Activated CD4-positive, alpha-beta T cell treated with anti-CD3 and anti-CD28 coated beads, Interleukin-2, amount 50 U/mL, for 24 hours (primary cell): ENCODE measurements around the gene LRMDA.

Source experiments
- DNase-seq, 2 donors: peaks; one replicate each; pipeline ENCODE4 v3.0.0-alpha.2; 2020; ENCODE audit warnings: low read depth in 1 of 2, low spot score in 1 of 2

The LRMDA gene

DNA sequence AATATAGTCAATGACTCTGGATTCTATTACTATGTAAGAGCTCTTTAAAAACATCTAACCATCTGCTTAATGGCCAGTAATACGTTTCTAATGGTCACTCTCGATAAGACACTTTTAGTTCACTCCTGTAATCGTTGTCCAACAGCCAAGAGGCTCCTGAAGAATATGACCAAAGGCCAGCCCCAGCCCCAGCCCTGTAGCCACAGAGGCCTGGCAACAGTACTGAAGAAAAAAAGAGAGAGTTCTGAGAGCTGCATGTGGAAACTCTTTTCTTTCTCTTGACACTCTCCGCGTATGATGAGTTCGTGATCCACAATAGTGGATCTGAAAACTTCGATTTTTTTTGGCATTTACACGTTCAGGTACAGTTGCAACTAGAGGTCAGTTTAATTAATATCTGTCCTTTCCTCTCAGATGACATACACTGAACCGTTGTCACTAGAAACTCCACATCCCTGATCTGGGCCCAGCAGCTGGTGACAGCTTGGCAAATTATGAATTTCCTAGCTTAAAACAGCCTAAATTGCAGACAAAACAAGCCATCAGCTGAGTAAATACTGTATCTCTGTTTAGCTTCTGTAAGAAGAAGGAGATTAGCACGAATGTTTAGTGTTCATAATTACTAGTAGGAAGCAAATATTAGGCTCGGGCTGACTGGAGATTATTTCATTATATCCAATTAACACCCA, 456.7 kb downstream of the LRMDA start:
- no peak for DNase-seq

DNA sequence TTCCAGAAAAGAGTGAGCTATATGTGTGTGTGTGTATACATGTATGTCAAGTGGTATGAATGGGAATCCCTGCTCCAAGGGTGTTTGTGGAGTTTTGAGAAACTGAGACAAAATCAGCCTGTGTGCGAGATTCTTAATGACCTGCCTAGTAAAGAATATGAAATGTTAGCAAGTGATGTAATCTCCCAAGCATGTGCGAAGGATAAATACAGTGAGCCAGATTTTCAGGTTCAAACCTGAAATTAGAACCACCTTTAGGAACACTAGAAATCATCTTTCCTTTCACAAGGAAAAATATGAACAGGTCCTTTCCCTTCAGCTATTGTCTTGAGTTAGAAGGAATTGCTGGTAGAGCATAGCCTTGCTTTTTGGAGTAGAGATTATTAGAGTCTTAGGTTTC, 457.6 kb downstream of the LRMDA start:
- DNase-seq: no peak

DNA sequence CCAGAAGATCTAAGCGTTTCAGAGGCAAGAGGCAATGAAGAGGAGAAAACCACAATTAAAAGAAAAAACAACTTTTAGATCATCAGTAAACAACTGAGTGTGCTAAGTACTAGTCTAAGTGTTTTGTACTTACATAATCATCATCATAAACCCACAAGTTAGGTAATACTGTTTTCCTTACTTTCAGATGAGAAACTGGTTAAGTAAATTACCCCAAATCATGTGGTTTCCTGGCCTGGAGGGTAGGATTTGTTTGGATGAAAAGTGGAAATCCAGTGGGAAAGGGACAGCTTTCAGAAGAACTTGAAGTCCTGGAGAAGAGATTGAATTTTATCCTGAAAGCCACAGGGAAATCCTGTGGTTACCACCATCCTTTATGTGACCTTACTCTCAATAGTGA, 463.3 kb downstream of the LRMDA start:
- no peak for DNase-seq

DNA sequence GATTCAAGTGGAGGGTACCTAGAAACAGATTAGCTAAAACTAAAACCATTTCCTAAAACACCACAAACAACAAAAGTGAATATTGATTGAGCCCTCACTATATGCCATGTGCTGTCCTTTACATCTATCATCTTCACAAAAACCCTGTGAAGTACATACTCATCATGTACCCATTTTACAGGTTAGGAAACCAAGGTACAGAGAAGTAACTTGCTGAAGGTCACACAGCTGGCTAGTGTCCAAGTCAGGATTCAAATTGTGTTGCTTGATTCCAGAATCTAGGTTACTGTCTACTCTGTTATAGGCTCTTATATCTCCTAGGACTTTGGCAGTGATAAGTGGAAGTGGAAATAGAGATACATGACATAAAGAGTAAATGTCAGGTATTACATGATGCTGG, 463.8 kb downstream of the LRMDA start:
- DNase-seq: no peak

DNA sequence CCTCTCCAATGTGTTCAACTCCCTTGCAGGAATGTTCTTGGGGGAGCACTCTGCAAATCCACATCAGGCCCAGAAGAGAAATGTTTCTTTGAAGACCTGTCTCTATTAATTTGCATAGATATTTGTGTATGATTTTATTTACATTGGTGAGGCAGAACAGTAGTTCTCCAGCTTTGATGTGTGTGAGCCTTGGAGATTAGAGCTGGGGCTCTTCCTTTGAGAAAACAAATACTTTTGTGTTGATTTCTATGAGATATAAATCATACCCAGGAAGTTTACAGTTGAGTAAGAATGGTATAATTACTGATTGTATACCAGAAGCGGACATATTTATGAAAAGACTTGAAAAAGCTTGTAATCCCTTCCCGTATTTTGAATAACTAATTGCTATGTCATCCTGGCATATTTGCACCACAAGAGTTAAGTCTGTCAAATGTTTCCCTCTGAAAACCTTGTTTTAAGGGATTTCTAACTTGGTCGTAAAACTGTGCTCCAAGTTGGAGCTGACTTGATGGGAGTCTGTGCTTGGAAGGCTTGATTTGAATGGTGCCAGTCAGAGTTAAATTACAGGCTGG, 468.5 kb downstream of the LRMDA start:
- no peak for DNase-seq

DNA sequence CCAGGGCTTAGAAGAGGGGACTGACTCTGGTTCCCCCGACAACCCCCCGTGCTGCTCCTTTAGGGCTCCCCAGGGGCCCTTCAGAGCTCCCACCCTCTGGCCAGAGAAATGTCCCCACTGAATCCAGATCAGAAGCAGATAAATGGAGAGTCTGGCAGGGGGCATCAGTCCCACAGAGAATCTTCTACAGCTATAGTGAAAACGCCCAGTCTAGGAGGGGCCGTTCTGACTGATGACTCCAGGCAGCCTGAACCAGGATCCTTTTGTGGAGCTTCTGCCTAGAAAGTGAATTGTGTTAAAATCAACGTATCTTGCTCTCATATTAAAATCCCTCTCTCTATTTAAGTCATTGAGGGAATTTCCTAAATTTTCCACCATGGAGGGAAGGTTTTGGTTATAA, 471.4 kb downstream of the LRMDA start:
- DNase-seq: no peak

DNA sequence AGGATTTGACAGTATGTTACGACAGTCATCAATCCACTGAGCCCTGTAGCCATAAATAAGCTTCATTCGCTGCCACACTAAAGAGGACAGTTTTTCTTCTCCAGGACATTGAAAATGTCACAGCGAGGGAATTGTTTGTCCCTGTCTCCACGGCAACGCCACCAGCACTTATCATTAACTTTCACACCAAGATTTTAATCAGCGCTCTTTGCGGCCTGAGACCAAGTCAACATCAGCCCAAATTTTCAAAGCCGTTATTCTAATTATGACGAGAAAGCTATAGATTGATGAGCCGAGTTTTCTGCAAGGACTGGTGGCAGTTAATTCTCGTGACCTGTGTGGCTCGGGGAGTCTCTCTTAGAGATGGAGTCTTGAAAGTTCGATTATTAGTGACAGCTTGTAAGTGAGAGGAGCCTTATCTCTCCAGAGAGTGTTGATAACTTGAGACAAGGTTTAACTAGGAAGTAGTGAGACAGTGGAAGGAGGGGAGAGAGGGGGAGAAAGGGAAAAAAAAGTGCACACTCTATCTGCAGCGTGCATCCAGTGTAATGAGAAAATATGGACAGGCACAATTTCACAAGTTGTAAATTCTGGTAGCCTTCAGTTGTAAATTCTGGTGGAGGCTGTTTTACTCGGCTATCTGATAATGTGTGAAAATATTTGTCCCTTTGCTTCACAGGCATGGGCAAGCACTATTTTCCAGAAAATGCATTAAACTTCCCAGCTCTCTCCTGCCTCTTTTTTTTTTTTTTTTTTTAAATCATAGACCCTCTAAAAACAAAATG, 473.3 kb downstream of the LRMDA start:
- DNase-seq: no peak

DNA sequence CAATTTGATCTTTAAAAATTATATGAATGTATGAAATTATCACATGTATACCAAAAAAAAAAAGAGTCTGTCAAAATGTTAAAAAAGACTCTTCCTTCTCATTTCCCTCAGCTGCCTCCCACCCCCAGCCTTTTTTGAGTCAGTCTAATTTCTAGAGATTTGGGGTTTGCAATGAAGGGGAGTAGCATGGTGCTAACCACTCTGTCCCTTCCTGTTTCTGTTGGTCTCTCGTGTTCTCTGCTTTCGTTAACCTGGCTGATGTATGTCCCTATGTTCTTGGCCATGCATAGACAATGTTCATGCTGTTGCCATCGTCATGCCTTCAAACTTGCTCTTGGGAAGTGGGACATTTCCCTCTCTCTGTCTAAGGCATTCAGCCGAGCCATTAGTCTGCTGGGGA, 474.1 kb downstream of the LRMDA start:
- DNase-seq: no peak

DNA sequence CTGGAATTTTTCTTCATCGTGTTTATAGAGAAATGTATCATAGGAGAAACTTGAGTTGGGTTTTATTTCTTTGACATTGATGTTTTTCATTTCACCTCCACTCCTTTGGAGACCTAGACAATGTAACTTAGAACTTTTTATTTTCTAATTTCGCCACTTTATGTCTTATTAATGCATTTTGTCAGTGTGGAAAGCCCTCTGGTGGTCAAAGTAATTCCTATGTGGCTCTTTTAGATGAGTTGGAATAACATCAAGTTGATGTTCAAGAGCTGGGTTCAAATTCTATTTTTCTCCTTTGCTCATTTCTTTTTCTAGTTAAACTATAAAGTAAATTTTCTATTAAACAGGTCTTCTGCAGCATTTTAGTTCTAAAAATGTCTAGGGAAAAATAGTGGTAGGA, 478.6 kb downstream of the LRMDA start:
- no peak for DNase-seq

DNA sequence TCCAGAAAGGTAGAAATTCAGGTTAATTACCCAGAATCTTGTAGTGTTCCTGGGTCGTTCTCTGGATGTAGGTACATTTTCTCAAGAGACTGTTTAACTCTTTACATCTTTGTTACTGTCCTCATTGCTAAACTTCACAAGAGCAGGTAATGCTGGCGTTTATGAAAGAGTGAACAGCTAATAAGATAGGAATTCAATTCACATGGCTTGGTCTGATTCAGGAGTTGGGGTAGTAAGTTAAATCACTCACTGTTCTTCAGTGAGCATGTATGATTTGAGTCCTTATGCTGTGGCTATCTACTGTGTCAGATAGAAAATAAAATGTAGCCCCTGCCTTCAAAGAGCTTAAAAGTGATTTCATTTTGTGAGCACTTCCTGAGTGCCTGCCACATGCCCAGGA, 480.0 kb downstream of the LRMDA start:
- DNase-seq: no peak

DNA sequence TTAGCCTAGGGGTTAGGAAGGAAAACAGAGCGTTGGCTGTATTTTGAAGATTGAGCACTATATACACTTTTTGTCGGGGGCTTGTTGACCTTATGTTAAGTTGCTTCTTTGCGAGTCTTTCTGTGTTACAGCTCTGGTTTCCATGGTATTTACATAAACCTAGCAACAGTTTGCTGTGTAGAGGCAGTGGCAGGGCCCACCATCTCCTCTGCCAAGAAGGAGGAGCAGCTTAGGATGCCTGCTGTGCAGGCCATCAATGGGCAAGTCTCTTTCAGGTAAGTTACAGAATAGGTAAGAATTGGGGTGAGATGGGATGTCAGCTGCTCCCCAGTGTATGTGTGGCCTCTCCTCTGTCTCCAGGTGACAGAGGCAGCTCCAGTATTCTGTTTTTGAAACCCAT, 485.5 kb downstream of the LRMDA start:
- no peak for DNase-seq

DNA sequence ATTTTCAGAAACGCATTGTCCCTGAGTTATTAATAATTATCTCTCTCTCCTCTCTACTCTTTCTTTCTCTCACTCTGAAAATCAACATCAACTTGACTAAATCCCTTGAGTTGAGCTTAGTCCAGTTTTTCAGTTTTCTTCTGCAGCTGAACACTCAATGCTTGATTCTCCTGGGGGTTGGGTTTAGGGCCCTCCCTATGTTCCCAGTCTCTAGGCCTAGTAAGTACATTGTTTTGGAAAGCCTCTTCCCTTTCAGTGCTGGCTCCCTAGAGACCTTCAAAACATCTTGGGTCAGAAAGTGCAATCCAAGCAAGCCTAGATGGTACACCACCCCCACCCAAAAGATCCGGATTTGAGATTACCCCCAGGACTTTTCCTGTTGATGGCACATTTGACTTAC, 488.5 kb downstream of the LRMDA start:
- DNase-seq: no peak

DNA sequence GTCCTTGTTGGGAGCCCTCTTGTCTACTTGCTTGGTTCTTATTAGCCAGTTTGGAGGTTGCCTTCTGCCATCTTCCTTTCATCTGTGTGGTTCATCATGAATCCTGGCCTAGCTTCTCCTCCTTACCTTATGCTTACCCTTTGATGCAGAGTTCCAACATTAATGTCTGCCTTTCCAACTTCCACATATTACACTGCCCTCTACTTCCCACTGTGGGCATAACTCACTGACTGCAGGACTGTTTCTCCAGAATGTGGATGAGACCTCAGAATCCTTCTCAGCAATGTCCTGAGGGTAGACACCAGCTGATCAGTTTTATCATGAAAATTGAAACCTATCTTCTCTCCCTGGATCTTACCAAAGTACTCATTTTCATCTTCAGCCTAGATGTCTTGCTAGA, 491.0 kb downstream of the LRMDA start:
- no peak for DNase-seq

DNA sequence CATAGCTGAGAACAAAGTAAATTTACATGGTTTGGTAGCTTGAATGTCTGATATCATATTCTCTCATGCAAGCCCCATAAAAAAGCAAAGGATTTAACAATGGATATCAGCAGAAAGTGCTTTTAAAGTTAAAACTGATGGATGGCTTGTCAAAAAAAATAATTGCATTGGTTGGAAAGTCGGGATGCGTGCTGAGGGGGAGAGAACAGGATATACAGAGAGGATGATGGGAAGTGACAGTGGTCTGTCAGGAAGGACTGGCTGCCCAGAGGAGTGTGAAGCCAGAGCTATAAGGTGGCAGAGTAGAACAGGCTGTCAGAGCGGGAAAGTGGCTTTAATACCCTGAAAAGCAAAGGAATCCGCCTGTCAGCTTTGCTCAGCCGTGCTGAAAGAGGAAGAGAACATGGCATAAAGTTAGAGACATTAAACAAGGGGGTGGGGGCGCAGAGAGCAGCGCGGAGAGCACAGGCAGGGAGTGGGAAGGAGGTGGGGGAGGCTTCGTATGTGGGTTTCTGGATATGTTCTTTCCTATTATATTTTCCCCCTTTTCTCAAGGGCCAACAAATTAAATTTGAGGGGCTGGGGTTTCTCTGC, 493.0 kb downstream of the LRMDA start:
- no peak for DNase-seq

DNA sequence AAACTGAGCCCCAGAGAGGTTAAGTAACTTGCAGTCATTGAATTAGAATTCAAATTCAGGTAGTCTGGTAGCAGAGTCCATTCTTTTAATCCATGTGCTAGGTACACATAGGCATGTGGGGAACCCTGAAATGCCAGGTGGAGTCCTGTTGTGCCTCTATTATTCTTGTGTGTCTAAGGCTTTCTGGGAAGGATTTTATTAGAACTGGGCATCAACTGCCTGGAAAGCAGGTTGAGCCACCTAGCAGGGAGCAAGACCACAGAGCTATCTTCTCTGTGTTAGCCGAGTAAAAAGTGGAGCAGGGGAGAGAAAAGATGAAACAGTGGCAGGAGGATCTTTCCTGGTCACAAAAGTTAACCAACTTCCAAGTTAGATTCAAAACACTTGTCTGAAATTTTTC, 494.6 kb downstream of the LRMDA start:
- DNase-seq: no peak

DNA sequence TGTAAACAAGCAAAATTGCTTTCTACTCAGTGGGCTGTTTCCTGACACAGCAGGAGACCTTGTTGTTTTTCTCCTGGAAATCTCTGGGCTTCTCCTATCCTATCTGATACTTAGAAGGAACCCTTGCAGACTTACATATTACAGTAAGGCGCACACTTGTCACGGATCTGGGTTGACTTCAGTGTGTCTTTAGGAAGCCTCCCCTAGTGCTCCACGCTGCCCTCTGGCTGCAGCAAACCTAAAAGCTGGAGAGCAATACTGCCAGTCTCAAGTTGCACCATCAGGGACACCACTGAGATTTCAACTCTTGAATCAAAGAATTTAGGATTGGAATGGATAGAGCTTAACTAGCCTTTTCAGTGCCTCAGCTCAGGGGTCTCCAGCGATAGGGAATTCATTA, 495.3 kb downstream of the LRMDA start:
- no peak for DNase-seq

DNA sequence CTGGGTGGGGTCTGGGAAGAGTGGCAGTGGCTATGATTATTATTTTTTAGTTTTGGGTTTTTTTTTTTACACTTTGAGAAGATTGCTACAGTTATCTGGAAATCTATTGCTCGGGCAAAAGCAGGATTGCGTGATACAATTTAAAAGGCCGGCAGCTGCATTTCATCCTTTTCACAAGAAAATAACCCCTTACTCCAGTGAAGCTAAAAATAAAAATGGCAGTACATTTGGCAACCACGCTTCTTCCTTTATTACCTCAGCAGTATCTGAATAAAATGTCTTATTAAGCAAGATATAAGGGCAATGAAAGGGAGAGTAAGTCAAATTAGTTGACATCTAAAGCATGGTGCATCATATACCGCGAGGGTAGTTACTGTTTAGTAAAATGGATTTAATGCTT, 496.8 kb downstream of the LRMDA start:
- no peak for DNase-seq

DNA sequence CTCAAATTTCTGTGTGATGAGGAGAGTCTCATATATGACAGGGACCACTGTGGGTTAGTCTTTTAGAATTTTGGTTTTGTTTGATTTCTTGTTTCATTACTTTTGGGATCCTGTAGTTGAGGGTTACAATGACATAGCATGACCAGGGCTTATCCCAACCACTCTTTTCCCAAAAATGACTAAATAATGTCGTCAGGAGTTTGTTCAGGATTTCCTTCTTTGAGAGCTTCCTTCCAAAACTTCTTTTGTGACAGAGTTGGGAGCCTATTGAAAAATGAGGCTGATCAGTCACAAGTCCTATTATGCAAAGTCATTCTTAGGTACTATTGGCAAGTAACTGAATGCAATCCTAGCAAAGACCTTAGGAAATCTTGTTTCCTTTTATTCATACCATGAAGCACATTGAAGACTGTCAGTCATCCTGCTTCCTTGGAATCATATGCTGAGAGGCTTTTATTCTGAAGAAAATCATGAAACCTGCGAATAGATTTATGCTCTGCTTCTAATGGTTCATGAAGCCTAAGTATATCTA, 498.3 kb downstream of the LRMDA start:
- DNase-seq: no peak

DNA sequence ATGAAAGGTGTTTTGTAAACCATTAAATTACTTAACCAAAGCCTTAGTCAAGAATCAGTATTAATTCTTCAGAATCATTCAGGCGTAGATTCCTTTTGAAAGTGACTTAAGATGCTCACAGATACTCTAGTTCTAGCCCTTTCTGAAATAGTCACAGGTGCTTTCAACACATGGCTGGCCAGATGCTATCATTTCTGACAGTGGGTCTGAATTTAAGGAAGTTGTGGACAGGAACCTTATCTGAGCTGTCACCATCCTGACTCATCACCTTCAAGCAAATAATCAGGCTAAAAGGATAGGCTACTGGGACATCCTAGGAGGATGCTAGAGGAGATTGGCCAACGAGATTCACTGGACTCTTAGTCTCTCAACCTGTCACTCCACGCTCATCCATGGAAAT, 501.5 kb downstream of the LRMDA start:
- DNase-seq: no peak

DNA sequence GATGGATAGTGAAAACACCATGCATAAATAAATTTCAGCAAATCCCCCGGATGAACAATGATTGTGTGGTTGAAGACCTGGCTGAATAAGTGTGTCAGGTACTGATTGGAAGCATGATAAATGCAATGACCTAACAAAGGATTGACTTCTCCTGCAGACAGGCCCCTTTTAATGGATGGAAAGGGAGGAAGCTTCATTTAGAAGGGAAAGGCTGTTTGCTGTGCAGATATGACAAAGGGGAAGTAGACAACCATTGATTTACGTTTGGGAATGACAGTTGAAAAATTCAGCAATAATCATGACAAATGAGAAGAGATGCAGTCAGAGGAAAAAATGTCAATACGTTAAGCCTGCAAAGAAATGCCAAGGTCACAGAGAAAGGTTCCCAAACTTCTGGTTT, 503.8 kb downstream of the LRMDA start:
- DNase-seq: no peak

DNA sequence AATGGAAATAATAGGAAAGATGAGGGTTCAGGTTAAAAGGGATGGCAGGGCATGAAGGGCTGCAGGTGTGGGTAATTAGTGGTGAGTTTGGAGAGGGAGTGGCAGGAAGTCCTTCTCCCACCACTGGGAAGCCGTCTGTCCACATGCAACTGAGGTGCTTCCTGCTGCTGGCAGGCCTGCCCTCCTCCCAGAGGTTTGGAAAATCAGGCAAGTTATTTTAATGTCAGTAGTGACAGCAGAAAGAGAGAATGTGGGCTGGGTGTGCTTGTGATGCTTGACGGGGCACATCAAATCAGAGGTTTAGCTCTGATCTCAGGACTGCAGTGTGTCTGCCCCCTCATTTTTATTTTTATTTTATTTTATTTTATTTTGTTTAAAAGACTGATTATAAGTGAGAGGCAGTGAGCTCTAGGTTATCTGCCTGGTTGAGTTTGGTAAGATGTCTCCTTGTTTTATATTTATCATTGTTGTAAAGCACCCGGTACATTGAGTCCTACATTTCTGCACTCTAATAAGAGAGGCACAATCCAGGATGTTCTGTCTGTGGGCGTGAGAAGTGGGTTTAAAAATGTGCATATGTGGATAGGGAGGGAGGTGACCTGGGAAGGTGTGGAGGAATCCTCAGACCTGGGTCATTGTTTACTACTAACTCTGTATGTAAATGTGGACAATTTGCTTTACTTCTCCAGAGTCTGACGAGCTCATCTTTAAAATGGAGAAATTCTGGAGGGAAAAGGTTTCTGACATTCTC, 504.4 kb downstream of the LRMDA start:
- no peak for DNase-seq
